ENCODE results near the gene ITGAE.
A peak's percentile ranks its signal among the peaks of the same experiment; 100 is the strongest.
"Not testable (repeated sequence)": the region's sequence is repeated elsewhere in the genome, so short reads cannot be mapped to it uniquely, and the experiment has no call there.

The ITGAE gene

GRCh38 chr17:3740611-3741073 lies 60.3 kb downstream of the ITGAE start:
- DNase-seq = no peak

GRCh38 chr17:3739422-3740124 lies 61.4 kb downstream of the ITGAE start:
- no peaks in the 10 kb centered on the region for H3K36me3 ChIP-seq
- no peaks in the 10 kb centered on the region for H3K27me3 ChIP-seq (ENCODE audit: insufficient read depth, low read depth, severe bottlenecking)
- H3K4me3 ChIP-seq (ENCODE audit: low read depth, low read length) = no peak overlapping the region
- DNase-seq = no peak
- TF ChIP-seq CTCF (IDR thresholded peaks at IDR 0.05; ENCODE audit: low read depth, low read length) = no peak
- no peaks in the 10 kb centered on the region for H3K9me3 ChIP-seq (ENCODE audit: severe bottlenecking)
- no peak overlapping the region for H3K27ac ChIP-seq

More at GRCh38 chr17:3740611-3741073, 60.3 kb downstream of the ITGAE start:
- Histone ChIP-seq H3K27me3 (ENCODE audit: insufficient read depth, low read depth, severe bottlenecking) (no peaks in the 10 kb centered on the region), H3K9me3 (ENCODE audit: severe bottlenecking) (no peaks in the 10 kb centered on the region), H3K4me3 (ENCODE audit: low read depth, low read length) (no peak overlapping the region), H3K36me3 (no peaks in the 10 kb centered on the region), H3K27ac (no peak overlapping the region)
- no peak for TF ChIP-seq CTCF (IDR thresholded peaks at IDR 0.05; ENCODE audit: low read depth, low read length)

GRCh38 chr17:3738562-3739295 lies 62.3 kb downstream of the ITGAE start:
- no peaks in the 10 kb centered on the region for H3K9me3 ChIP-seq (ENCODE audit: severe bottlenecking)
- no peak overlapping the region for H3K27ac ChIP-seq
- peak; percentile 61 for DNase-seq
- H3K4me3 ChIP-seq (ENCODE audit: low read depth, low read length) = no peak overlapping the region
- H3K27me3 ChIP-seq (ENCODE audit: insufficient read depth, low read depth, severe bottlenecking) = no peaks in the 10 kb centered on the region
- H3K36me3 ChIP-seq = no peaks in the 10 kb centered on the region
- no peak for TF ChIP-seq CTCF (IDR thresholded peaks at IDR 0.05; ENCODE audit: low read depth, low read length)

GRCh38 chr17:3735515-3735914 lies 65.5 kb downstream of the ITGAE start:
- Histone ChIP-seq H3K27me3 (ENCODE audit: insufficient read depth, low read depth, severe bottlenecking) (no peaks in the 10 kb centered on the region), H3K9me3 (ENCODE audit: severe bottlenecking) (no peaks in the 10 kb centered on the region), H3K27ac (no peak overlapping the region), H3K36me3 (no peaks in the 10 kb centered on the region), H3K4me3 (ENCODE audit: low read depth, low read length) (no peak overlapping the region)
- DNase-seq = no peak
- no peak for TF ChIP-seq CTCF (IDR thresholded peaks at IDR 0.05; ENCODE audit: low read depth, low read length)

GRCh38 chr17:3734911-3735276 lies 66.1 kb downstream of the ITGAE start:
- not testable (repeated sequence) for H3K9me3 ChIP-seq (ENCODE audit: severe bottlenecking); H3K4me3 ChIP-seq (ENCODE audit: low read depth, low read length); H3K27ac ChIP-seq; DNase-seq; H3K36me3 ChIP-seq; H3K27me3 ChIP-seq (ENCODE audit: insufficient read depth, low read depth, severe bottlenecking)

GRCh38 chr17:3732210-3732621 lies 68.8 kb downstream of the ITGAE start:
- H3K36me3 ChIP-seq = peaks cover 9% of the 10 kb centered on the region
- H3K9me3 ChIP-seq (ENCODE audit: severe bottlenecking) = no peaks in the 10 kb centered on the region
- DNase-seq = peak; percentile 22
- no peak overlapping the region for H3K4me3 ChIP-seq (ENCODE audit: low read depth, low read length)
- TF ChIP-seq CTCF (IDR thresholded peaks at IDR 0.05; ENCODE audit: low read depth, low read length) = peak; percentile 28
- no peak overlapping the region for H3K27ac ChIP-seq
- no peaks in the 10 kb centered on the region for H3K27me3 ChIP-seq (ENCODE audit: insufficient read depth, low read depth, severe bottlenecking)
